ENCODE data around the gene TCEANC2.
"Not testable (repeated sequence)": the region's sequence is repeated elsewhere in the genome, so short reads cannot be mapped to it uniquely, and the experiment has no call there.

TCEANC2 gene

DNA sequence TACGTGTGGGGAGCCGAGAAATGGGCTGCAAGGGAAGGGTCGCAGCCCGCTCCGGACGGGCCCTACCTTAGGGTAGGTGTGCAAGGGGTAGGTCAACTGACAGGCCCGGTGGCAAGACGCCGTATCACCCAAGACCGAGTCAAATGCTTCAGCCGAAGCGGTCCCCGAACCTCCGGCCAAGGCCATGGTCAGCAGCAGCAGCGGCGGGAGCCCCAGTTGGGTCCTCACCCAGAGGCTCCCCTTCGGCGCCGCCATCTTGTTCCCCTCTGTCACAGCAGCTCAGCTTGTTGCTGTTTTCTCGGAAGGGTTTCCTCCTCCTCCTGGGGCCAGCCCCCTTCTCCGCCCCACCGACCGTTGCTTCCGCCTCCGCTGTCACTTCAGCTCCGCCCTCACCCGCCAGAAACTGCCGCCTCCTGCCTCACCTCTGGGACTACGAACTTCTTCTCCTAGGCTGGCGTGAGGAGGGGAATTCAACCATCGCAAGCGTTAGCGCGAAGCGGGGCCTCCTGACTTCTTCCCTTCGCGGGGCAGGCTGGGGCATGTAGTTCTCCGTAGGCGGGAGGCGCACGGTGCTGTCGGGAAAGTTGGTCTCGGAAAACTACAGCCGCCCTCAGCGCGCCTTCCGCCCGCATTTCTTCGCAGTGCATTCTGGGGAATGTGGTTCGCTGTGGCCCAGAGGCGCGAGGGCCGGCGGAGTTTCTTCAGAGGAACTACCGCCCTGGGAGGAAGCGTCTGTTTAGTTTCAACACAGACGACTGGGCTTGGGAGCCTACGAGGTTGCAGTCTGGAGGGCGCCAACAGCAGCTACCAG, at the start of gene TCEANC2, which contains the start of gene TMEM59:
Gene TCEANC2, plus strand, starts transcription at position 675 of the 811 bp plus-strand sequence. CDS start 815 bp downstream, outside the sequence.
Gene TMEM59, minus strand, starts transcription at position 271 of the 811 bp plus-strand sequence. Its CDS starts 16 bp downstream, at position 255.
- DNase-seq = peak; percentile 100

DNA sequence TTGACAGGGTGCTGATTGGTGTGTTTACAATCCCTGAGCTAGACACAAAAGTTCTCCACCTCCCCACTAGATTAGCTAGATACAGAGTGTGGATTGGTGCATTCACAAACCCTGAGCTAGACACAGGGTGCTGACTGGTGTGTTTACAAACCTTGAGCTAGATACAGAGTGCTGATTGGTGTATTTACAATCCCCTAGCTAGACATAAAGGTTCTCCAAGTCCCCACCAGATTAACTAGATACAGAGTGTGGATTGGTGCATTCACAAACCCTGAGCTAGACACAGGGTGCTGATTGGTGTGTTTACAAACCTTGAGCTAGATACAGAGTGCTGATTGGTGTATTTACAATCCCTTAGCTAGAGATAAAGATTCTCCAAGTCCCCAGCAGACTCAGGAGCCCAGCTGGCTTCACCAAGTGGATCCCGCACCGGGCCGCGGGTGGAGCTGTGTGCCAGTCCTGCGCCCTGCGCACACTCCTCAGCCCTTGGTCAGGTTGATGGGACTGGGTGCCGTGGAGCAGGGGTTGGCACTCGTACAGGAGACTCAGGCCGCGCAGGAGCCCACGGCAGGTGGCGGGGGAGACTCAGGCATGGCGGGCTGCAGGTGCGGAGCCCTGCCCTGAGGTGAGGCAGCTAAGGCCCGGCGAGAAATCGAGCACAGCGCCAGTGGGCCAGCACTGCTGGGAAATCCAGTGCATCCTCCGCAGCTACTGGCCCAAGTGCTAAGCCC, 49.5 kb upstream of the TCEANC2 start:
- not testable (repeated sequence) for DNase-seq

DNA sequence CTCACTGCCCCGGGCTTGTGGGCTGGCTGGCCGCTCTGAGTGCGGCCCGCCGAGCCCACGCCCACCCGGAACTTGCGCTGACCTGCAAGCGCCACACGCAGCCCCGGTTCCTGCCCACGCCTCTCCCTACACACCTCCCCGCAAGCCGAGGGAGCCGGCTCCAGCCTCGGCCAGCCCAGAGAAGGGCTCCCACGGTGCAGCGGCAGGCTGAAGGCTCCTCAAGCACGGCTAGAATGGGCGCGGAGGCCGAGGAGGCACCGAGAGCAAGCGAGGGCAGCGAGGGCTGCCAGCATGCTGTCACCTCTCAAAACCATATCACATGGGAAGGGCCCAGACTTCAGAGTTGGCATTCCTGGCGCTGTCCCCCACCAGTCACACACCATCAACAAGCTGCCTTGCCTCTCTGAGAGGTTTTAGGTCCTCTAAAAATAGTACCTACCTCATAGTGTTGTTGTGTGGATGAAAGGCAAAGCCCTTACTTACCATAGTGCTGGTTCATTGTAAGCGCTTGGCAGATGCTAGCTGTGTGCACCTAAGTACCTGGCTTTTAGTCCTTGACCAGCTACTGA, 48.8 kb upstream of the TCEANC2 start:
- DNase-seq = no peak

GRCh38 chr1:54006508-54006907, 46.9 kb upstream of the TCEANC2 start:
- DNase-seq = no peak

DNA sequence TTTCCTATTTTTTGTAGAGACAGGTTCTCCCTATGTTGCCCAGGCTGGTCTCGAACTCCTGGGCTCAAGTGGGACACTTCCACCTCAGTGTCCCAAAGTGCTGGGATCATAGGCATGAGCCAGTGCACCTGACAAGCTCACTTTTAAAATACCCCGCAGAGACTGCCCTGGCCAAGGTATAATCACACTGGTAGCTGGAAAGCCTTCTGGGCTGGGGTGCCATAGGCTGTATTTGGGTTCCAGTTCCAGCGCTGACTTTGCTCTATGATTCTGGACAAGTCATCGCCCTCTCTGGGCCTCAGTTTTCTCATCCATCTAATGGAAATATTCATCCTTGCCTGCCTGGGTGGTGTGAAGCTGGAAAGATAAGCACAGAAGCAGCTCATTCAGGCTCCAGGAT, 45.8 kb upstream of the TCEANC2 start:
- DNase-seq = no peak

- no peak for DNase-seq
Observed at GRCh38 chr1:54008876-54009275, 44.5 kb upstream of the TCEANC2 start.

GRCh38 chr1:54009406-54009805, 44.0 kb upstream of the TCEANC2 start:
- no peak for DNase-seq

GRCh38 chr1:54010415-54011117, 42.8 kb upstream of the TCEANC2 start:
- DNase-seq = no peak

DNA sequence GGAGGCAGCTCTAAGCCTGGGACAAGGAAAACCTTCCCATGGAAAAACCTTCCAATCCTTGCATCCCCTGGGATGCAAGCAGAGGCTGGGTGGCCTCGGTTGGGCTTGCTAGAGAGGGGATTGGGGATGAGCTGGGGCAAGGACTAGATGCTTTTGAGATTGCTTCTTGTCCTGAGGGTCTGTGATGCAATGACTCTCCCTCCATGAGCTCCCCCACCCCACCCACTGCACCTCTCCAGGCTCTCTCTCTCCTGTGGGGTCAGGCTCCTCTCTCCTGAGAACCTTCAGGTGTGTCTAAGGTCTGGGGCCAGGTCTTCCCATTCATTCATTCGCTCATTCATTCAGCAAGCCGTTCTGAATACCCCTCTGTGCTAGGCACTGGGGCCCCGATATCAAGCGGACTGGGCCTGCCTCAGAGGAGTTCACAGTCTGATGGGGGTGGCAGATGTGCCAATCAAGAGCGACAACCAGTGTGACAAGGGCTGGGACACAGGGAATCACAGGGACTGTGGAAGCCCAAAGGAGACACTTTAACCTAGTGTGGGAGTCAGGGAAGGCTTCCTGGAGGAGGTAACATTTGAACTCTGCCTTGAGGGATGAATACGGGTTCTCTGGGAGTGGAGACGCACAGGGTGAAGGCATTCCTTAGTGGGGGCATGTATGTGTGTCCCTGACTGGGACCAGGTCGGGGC, 41.9 kb upstream of the TCEANC2 start:
- no peak for DNase-seq

DNA sequence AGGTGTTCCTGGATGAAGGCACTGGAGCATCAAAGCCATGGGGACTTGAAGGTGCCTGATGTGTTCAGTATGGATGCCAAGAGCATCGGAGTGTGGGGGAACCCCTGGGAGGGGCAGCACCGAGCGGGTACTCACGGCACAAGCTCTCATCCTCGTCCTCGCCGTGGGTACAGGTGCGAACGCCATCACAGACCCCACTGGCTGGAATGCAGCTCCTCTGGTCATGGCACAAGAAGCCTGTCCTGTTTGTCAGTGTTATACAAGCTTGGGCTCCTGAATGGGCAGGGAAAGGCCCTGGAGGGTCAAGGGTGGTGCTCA, 41.4 kb upstream of the TCEANC2 start:
- no peak for DNase-seq

DNA sequence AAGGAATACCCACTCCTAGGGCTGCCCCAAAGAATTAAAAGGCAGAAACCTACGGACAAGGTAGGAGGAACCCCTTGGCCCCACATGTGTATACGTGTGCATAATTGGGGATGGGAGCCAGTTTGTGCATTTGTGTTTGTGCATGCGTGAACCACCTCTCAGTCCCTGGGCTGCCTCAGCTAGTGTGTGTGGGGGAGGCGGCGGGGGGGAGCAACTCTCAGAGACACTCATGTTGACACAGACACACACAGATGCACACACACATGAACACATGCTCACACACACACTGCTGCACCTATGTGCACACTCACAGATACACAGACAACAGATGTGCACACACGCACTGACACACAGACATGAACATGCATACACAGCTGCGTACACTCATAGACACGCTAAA, 40.5 kb upstream of the TCEANC2 start:
- DNase-seq = no peak

DNA sequence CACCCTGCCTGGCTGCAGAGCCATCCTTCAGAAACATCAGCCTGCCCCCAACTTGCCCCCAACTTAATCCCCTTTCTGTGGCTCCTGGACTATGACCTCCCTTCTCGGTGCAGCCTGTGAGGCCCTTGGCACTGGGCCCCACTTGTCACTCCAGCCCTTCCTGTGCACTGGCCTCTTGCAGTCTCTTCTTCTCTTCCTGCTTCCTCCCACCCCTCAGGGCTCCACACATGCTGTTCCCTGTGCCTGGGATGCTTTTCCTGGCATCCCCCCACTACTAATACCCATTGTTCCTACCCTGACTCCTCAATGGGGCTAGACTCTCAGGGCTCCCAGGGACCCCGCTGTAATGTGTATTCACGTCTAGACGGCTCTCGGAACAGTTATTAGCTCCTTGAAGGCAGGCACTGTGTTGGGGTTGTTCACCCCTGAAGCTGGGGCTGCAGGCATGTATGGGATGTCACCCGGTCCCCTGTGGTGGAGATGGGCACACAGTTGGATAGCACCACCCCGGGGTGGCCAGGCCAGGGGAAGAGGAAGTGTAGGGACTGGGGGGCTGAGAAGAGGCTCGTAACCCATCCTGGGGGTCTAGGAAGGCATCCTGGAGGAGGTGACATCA, 39.9 kb upstream of the TCEANC2 start:
- no peak for DNase-seq

DNA sequence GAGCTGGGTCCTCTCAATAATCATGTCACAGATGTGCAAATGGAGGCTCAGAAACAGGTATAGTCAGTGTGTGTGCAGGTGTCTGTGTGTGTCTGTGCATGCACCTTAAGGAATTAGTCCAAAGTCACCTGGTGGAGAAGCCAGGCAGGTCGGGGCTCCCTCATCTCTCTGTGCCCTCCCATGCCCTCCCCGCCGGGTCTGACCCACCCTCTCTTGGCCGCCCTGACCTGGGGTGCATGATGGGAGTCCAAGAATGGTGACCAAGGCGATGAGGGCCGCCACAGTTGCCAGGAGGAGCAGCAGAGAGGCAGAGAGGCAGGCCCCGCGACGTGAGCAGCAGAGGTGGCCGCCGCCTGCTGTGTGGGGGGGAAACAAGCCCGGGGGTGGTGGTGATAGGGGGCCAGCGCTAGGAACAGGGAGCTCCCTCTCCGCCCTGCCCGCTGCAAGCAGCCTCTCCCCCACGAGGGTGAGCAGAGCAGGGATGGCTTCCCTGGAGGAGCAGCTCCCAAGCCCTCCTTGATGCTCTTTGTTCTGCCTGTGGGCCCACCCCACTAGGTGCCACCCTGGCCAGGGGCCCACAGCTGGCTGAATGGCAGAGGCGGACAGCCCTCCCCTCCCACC, 39.3 kb upstream of the TCEANC2 start:
- no peak for DNase-seq

DNA sequence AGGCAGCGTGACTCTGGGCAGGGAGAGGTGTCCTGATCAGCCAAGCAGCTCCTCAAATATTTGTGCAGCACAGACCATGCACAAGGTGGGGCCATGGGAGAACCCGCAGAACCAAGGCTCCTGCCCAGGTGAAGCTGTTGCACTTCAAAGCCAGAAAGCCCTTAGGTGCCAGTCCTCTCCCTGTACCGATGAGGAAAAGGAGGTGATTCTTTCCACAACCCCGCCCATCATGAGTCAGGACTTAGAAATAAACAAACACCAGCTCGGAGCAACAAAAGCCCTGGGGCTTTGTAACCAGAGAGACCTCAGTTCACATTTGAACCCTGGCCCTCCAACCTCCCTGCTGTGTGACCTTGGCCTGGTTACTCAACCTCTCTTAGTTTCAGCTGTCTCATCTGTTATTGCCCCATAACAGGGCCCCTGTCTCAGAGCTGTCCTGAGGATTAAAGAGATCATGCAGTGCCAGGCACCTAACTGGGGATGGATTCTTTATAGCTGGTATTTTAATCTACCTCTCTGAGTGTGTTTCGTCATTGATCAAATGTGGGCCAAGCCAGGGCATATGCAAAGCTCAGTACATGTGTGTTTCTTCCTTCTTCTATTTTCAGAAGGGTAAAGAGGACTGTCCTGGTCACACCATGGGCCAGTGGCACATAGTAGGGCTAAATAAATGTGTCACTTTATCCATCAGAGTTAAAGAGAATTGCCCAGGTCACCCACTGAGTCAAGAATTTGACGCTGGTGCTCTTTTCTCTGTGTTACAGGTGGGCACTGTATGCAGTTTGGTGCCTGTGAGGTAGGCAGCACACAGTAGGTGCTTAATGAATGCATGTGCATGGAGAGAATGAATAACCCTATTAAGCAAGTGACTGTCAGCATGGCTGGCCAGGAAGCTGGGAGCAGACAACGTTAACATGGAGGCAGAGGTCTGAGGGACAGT, 36.8 kb upstream of the TCEANC2 start:
- peak; percentile 70 for DNase-seq

DNA sequence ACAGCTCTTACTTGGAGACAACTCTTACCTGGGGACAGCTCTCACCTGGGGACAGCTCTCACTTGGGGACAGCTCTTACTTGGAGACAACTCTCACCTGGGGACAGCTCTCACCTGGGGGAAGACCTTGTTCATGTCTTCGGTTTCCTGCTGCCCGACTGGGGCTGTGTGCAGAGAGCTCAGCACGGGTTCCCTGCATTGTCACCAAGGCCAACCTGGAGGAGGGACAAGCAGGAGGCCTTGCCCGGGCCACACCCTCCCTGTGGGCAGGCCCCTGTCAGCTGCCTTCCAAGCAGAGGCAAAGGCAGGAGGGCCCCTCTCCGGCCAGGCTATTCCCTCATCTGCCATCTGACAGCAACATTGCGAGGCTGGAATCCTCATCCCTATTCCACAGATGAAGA, 35.4 kb upstream of the TCEANC2 start, which contains the start of gene LDLRAD1:
Gene LDLRAD1, minus strand, starts transcription at position 208 of the 400 bp plus-strand sequence. Its CDS starts 74 bp downstream, at position 134.
- DNase-seq = no peak

DNA sequence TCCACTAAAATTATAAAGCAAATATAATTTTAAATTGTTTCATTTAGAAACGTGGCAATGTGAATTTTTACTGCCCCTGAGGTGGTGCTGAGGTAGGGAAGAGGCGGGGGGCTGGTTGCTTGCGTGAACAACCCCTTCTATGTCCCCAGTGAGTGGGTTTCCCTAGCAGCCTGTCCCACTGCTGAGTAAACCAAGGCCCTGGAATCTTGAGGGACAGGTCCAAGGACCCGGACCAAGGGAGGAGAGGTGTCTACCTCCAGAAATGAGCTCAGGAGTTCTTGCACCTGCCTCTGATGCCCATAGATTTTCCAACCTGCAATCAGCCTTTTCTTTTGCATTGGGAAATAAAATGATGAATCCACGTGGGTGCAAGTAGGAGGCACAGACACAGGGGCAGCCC, 34.8 kb upstream of the TCEANC2 start:
- DNase-seq = no peak

DNA sequence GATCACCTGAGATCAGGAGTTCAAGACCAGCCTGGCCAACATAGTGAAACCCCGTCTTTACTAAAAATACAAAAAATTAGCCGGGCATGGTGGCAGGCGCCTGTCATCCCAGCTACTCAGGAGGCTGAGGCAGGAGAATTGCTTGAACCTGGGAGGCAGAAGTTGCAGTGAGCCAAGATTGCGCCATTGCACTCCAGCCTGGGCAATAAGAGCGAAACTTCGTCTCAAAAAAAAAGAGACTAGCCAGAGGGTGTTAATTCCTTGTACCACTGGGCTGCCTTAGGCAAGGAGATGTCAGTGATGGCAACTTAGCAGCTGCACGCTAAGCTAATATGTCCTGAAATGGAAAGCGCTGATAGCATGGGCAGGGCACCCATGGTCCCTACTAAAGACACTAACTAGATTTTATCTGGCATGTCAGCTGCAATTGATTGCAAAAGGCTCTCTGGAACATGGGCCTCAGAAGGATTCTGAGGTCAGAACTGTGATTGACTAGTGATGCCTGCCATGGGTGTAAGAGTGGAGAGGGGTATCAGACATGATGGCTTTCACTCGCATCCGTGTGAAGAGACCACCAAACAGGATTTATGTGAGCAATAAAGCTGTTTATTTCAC, 33.7 kb upstream of the TCEANC2 start:
- not testable (repeated sequence) for DNase-seq

GRCh38 chr1:54024358-54024757, 29.1 kb upstream of the TCEANC2 start:
- no peak for DNase-seq

GRCh38 chr1:54024811-54025210, 28.6 kb upstream of the TCEANC2 start:
- not testable (repeated sequence) for DNase-seq

GRCh38 chr1:54027848-54028247, 25.6 kb upstream of the TCEANC2 start:
- DNase-seq = no peak
